OCI-M2 (cell line): ENCODE results near the gene SEC14L1.
"Not testable (repeated sequence)": the region's sequence is repeated elsewhere in the genome, so short reads cannot be mapped to it uniquely, and the experiment has no call there.

Experiments used
- DNase-seq: peaks from one replicate; lab custom pipeline; 2025; ENCODE audit not compliant: unreplicated experiment; lab: John Stamatoyannopoulos, UW

The SEC14L1 gene

GRCh38 chr17:77231076-77231871, 90.5 kb downstream of the SEC14L1 start:
- DNase-seq, result no peak

- DNase-seq, result no peak
These were observed 92.4 kb downstream of the SEC14L1 start for GRCh38 chr17:77233127-77233526.

- DNase-seq, result no peak
These were observed 93.0 kb downstream of the SEC14L1 start for GRCh38 chr17:77233635-77234334.

GRCh38 chr17:77234695-77235094, 93.9 kb downstream of the SEC14L1 start:
- DNase-seq, result no peak

GRCh38 chr17:77235370-77235941, 94.7 kb downstream of the SEC14L1 start:
- DNase-seq, result no peak

- DNase-seq, result no peak
These were observed 96.7 kb downstream of the SEC14L1 start for GRCh38 chr17:77237232-77238008.

GRCh38 chr17:77240976-77241375, 100.2 kb downstream of the SEC14L1 start:
- DNase-seq, result no peak

- DNase-seq, result no peak
These were observed 101.5 kb downstream of the SEC14L1 start for GRCh38 chr17:77242118-77242851.

GRCh38 chr17:77245162-77245926, 104.6 kb downstream of the SEC14L1 start:
- DNase-seq, result no peak

- DNase-seq, result no peak
These were observed 105.6 kb downstream of the SEC14L1 start for GRCh38 chr17:77246110-77247047.

- DNase-seq, result peak; percentile 1
These were observed 106.3 kb downstream of the SEC14L1 start for GRCh38 chr17:77247048-77247541.

GRCh38 chr17:77247609-77248008, 106.8 kb downstream of the SEC14L1 start:
- DNase-seq, result no peak

- DNase-seq, result no peak
These were observed 107.7 kb downstream of the SEC14L1 start for GRCh38 chr17:77248216-77249114.

- DNase-seq, result no peak
These were observed 110.9 kb downstream of the SEC14L1 start for GRCh38 chr17:77251622-77252183.

- DNase-seq, result not testable (repeated sequence)
These were observed 111.5 kb downstream of the SEC14L1 start for GRCh38 chr17:77252306-77252705.

- no peak for DNase-seq
These were observed 112.9 kb downstream of the SEC14L1 start for GRCh38 chr17:77253611-77254051.
